IMR-90 (cell line): Measurements from ENCODE around the gene YIPF3. TPM values are rescaled to one million over a fixed set of nuclear protein-coding genes. Genes with fewer than 3 reads are reported as not detected.

Experiments used
- microRNA-seq, 2 experiments: library from miRNA; stranded (forward) in 1 of 2; unstranded in 1 of 2; fragments of 10-50 nt in 1 of 2; fragments of <30 nt in 1 of 2; gene quantifications in 1 of 2; microRNA quantifications in 1 of 2; one replicate each; pipeline versions ENCODE3 to v1.1.0; 2013 to 2020; ENCODE audit not compliant: insufficient read depth in 1 of 2, insufficient read length in 1 of 2, unreplicated experiment in 1 of 2
- polyA plus RNA-seq, 3 experiments: library from polyadenylated mRNA; depleted of rRNA; stranded (reverse); fragments of >200 nt; gene quantifications; 2 replicates each; pipeline ENCODE4 v1.2.3, GENCODE V29; 2012; ENCODE audit warnings: low replicate concordance in 1 of 3
- small RNA-seq, 5 experiments: library from RNA; depleted of rRNA; stranded (forward); fragments of <200 nt; gene quantifications; one replicate each; pipeline ENCODE3, GENCODE V24; 2012
- total RNA-seq: library from RNA; depleted of rRNA; stranded (reverse); fragments of >200 nt; gene quantifications from 2 replicates; pipeline ENCODE4 v1.2.3, GENCODE V29; 2012; rRNA removed

Gene YIPF3
- total and polyA plus RNA-seq, 2 of the 4 experiments (the other 2 are of a cell fraction) = 114 to 193 TPM

Small RNAs within 50 kb of the gene (microRNA-seq; reads per million reads assigned to microRNA genes)
- gene RF00426 (ENCODE audit: insufficient read depth, insufficient read length) (not detected), gene RNU6-1113P (ENCODE audit: insufficient read depth, insufficient read length) (not detected)

Small RNAs within 50 kb of the gene (small RNA-seq; reads per million reads assigned to genes)
- 0 reads per million in 5 experiments for gene RF00426
- gene RNU6-1113P = 0 reads per million in 5 experiments

Other genes with a start within 250 kb of the YIPF3 start
- gene SLC22A7, start 218.7 kb downstream of the YIPF3 start, total RNA-seq = not detected in 2 replicates
- gene SLC22A7, start 218.7 kb downstream of the YIPF3 start, polyA plus RNA-seq (2012; rRNA removed) = not detected in 2 replicates
- gene CRIP3, start 208.1 kb downstream of the YIPF3 start, total RNA-seq = not detected in 2 replicates
- not detected in 2 replicates for gene CRIP3, start 208.1 kb downstream of the YIPF3 start, polyA plus RNA-seq (2012; rRNA removed)
- 5.6 and 5.7 TPM in 2 replicates for gene ZNF318, start 147.3 kb downstream of the YIPF3 start, total RNA-seq
- gene ZNF318, start 147.3 kb downstream of the YIPF3 start, polyA plus RNA-seq (2012; rRNA removed) = 6.6 and 6.7 TPM in 2 replicates
- gene ABCC10, start 89.4 kb downstream of the YIPF3 start, total RNA-seq = 4.7 and 7.0 TPM in 2 replicates
- 26.3 and 28.0 TPM in 2 replicates for gene ABCC10, start 89.4 kb downstream of the YIPF3 start, polyA plus RNA-seq (2012; rRNA removed)
- gene DLK2, start 61.4 kb downstream of the YIPF3 start, total RNA-seq = 0.90 and 1.1 TPM in 2 replicates
- gene DLK2, start 61.4 kb downstream of the YIPF3 start, polyA plus RNA-seq (2012; rRNA removed) = 2.8 and 3.0 TPM in 2 replicates
- gene TJAP1, start 39.4 kb downstream of the YIPF3 start, total RNA-seq = 12.2 and 12.5 TPM in 2 replicates
- 34.2 and 35.8 TPM in 2 replicates for gene TJAP1, start 39.4 kb downstream of the YIPF3 start, polyA plus RNA-seq (2012; rRNA removed)
- gene LRRC73, start 6.6 kb downstream of the YIPF3 start, total RNA-seq = under 0.01 TPM in 2 replicates
- 0.23 and 0.31 TPM in 2 replicates for gene LRRC73, start 6.6 kb downstream of the YIPF3 start, polyA plus RNA-seq (2012; rRNA removed)
- 69.4 and 72.6 TPM in 2 replicates for gene POLR1C, start 163 bp upstream of the YIPF3 start, total RNA-seq
- gene POLR1C, start 163 bp upstream of the YIPF3 start, polyA plus RNA-seq (2012; rRNA removed) = 46.1 and 48.4 TPM in 2 replicates
- gene XPO5, start 59.1 kb upstream of the YIPF3 start, total RNA-seq = 30.0 and 30.1 TPM in 2 replicates
- 27.3 and 29.0 TPM in 2 replicates for gene XPO5, start 59.1 kb upstream of the YIPF3 start, polyA plus RNA-seq (2012; rRNA removed)
- gene POLH, start 59.3 kb upstream of the YIPF3 start, total RNA-seq = 25.8 and 26.0 TPM in 2 replicates
- 13.1 and 13.3 TPM in 2 replicates for gene POLH, start 59.3 kb upstream of the YIPF3 start, polyA plus RNA-seq (2012; rRNA removed)
- gene GTPBP2, start 112.3 kb upstream of the YIPF3 start, total RNA-seq = 34.2 and 38.4 TPM in 2 replicates
- gene GTPBP2, start 112.3 kb upstream of the YIPF3 start, polyA plus RNA-seq (2012; rRNA removed) = 79.7 and 86.6 TPM in 2 replicates
- gene MAD2L1BP, start 118.9 kb upstream of the YIPF3 start, total RNA-seq = 28.1 and 31.1 TPM in 2 replicates
- 40.4 and 50.2 TPM in 2 replicates for gene MAD2L1BP, start 118.9 kb upstream of the YIPF3 start, polyA plus RNA-seq (2012; rRNA removed)
- under 0.01 and 0.18 TPM in 2 replicates for gene RSPH9, start 128.1 kb upstream of the YIPF3 start, total RNA-seq
- 0.21 and 0.24 TPM in 2 replicates for gene RSPH9, start 128.1 kb upstream of the YIPF3 start, polyA plus RNA-seq (2012; rRNA removed)
- 43.0 and 47.0 TPM in 2 replicates for gene MRPS18A, start 170.9 kb upstream of the YIPF3 start, total RNA-seq
- gene MRPS18A, start 170.9 kb upstream of the YIPF3 start, polyA plus RNA-seq (2012; rRNA removed) = 56.6 and 56.8 TPM in 2 replicates